GM08714 (cell line): Measurements from ENCODE around the gene SNX24.

Experiments
- H3K4me3 ChIP-seq: fragments of 200-500 bp; sonication (Bioruptor generic); 2 replicates; pipeline ENCODE4 v1.5.1; 2014; ENCODE audit warnings: mild to moderate bottlenecking, low read length, inconsistent platforms
- ZNF274 ChIP-seq: IDR thresholded peaks from 2 replicates; pipeline ENCODE4 v1.6.1; 2012; ENCODE audit warnings: mild to moderate bottlenecking, low read depth, low read length

Gene SNX24

GRCh38 chr5:122981846-122982245 is 136.4 kb downstream of the SNX24 start:
- no peak overlapping the region for H3K4me3 ChIP-seq
- no peak for TF ChIP-seq ZNF274

- no peak overlapping the region for H3K4me3 ChIP-seq
- TF ChIP-seq ZNF274 = no peak
These were observed 137.0 kb downstream of the SNX24 start for GRCh38 chr5:122982376-122982775.

GRCh38 chr5:122984425-122984824 is 139.0 kb downstream of the SNX24 start:
- no peak for TF ChIP-seq ZNF274
- no peak overlapping the region for H3K4me3 ChIP-seq

- no peak overlapping the region for H3K4me3 ChIP-seq
- TF ChIP-seq ZNF274 = no peak
These were observed 139.7 kb downstream of the SNX24 start for GRCh38 chr5:122985006-122985700.

- no peak for TF ChIP-seq ZNF274
- H3K4me3 ChIP-seq = no peak overlapping the region
These were observed 140.7 kb downstream of the SNX24 start for GRCh38 chr5:122985954-122986721.

GRCh38 chr5:122996091-122996490 is 150.7 kb downstream of the SNX24 start:
- no peak overlapping the region for H3K4me3 ChIP-seq
- no peak for TF ChIP-seq ZNF274

- no peak for TF ChIP-seq ZNF274
- no peak overlapping the region for H3K4me3 ChIP-seq
These were observed 151.9 kb downstream of the SNX24 start for GRCh38 chr5:122997294-122997693.

- no peak overlapping the region for H3K4me3 ChIP-seq
- TF ChIP-seq ZNF274 = no peak
These were observed 154.6 kb downstream of the SNX24 start for GRCh38 chr5:122999947-123000563.

- no peak for TF ChIP-seq ZNF274
- H3K4me3 ChIP-seq = no peak overlapping the region
These were observed 155.3 kb downstream of the SNX24 start for GRCh38 chr5:123000731-123001130.

- H3K4me3 ChIP-seq = no peak overlapping the region
- no peak for TF ChIP-seq ZNF274
These were observed 156.4 kb downstream of the SNX24 start for GRCh38 chr5:123001808-123002207.

- H3K4me3 ChIP-seq = no peak overlapping the region
- no peak for TF ChIP-seq ZNF274
These were observed 161.8 kb downstream of the SNX24 start for GRCh38 chr5:123007182-123007581.

- no peak overlapping the region for H3K4me3 ChIP-seq
- no peak for TF ChIP-seq ZNF274
These were observed 162.3 kb downstream of the SNX24 start for GRCh38 chr5:123007754-123008153.

GRCh38 chr5:123012321-123012720 is 166.9 kb downstream of the SNX24 start:
- no peak for TF ChIP-seq ZNF274
- no peak overlapping the region for H3K4me3 ChIP-seq

GRCh38 chr5:123014689-123015088 is 169.3 kb downstream of the SNX24 start:
- TF ChIP-seq ZNF274 = no peak
- H3K4me3 ChIP-seq = no peak overlapping the region

- no peak overlapping the region for H3K4me3 ChIP-seq
- TF ChIP-seq ZNF274 = no peak
These were observed 182.8 kb downstream of the SNX24 start for GRCh38 chr5:123028222-123028621.

- no peak overlapping the region for H3K4me3 ChIP-seq
- no peak for TF ChIP-seq ZNF274
These were observed 187.8 kb downstream of the SNX24 start for GRCh38 chr5:123033157-123033671.
